Progenitor cell of endocrine pancreas (in vitro differentiated cells): ENCODE data around the gene RDX. TPM values are rescaled to one million over a fixed set of nuclear protein-coding genes. Genes with fewer than 3 reads are reported as not detected.
A peak's percentile ranks its signal among the peaks of the same experiment; 100 is the strongest.

Experiments
- DNase-seq: peaks from one replicate; pipeline ENCODE4 v3.0.0; 2021; ENCODE audit warnings: low spot score; ENCODE audit not compliant: unreplicated experiment
- H3K27ac Mint-ChIP-seq: 2 replicates; pipeline ENCODE4 v1.8.0; 2021; ENCODE audit warnings: mild to moderate bottlenecking, moderate library complexity, mixed read lengths
- H3K27me3 Mint-ChIP-seq: 2 replicates; pipeline ENCODE4 v1.8.0; 2021; ENCODE audit warnings: mixed read lengths
- H3K36me3 Mint-ChIP-seq: 2 replicates; pipeline ENCODE4 v1.8.0; 2022; ENCODE audit warnings: mixed read lengths; ENCODE audit not compliant: insufficient read depth
- H3K4me1 Mint-ChIP-seq: 2 replicates; pipeline ENCODE4 v1.8.0; 2021; ENCODE audit warnings: low read depth, mixed read lengths
- H3K4me3 Mint-ChIP-seq: 2 replicates; pipeline ENCODE4 v1.8.0; 2021; ENCODE audit warnings: low read depth, mild to moderate bottlenecking, moderate library complexity, mixed read lengths
- H3K9me3 Mint-ChIP-seq: 2 replicates; pipeline ENCODE4 v1.8.0; 2021; ENCODE audit warnings: low read depth, mixed read lengths
- CTCF ChIP-seq: fragments of 200-600 bp; sonication (generic); IDR thresholded peaks from one replicate; pipeline ENCODE4 v1.5.0; 2021; ENCODE audit warnings: antibody characterized with exemption, mild to moderate bottlenecking; ENCODE audit not compliant: unreplicated experiment
- total RNA-seq: library from RNA; stranded (reverse); gene quantifications from 2 replicates; pipeline ENCODE4 v1.2.1, GENCODE V29; 2021

The RDX gene
- total RNA-seq, 1 donor from 2014 or later = 89.6 TPM

- Mint-ChIP-seq H3K27ac (no peak overlapping the region), H3K27me3 (no peaks in the 10 kb centered on the region), H3K4me1 (no peaks in the 10 kb centered on the region), H3K9me3 (no peaks in the 10 kb centered on the region), H3K36me3 (peaks cover 2% of the 10 kb centered on the region), H3K4me3 (no peak overlapping the region)
- DNase-seq = no peak
- TF ChIP-seq CTCF = no peak
Measured at GRCh38 chr11:110251836-110252235, 44.6 kb downstream of the RDX start.

GRCh38 chr11:110250168-110250567, 46.2 kb downstream of the RDX start:
- no peaks in the 10 kb centered on the region for H3K27me3 Mint-ChIP-seq
- no peak for DNase-seq
- peak overlapping the region; percentile 21 for H3K27ac Mint-ChIP-seq
- TF ChIP-seq CTCF = no peak
- peaks cover 4% of the 10 kb centered on the region for H3K36me3 Mint-ChIP-seq
- H3K4me3 Mint-ChIP-seq = no peak overlapping the region
- H3K9me3 Mint-ChIP-seq = no peaks in the 10 kb centered on the region
- no peaks in the 10 kb centered on the region for H3K4me1 Mint-ChIP-seq

- no peaks in the 10 kb centered on the region for H3K4me1 Mint-ChIP-seq
- no peaks in the 10 kb centered on the region for H3K9me3 Mint-ChIP-seq
- H3K36me3 Mint-ChIP-seq = peaks cover 4% of the 10 kb centered on the region
- peak overlapping the region; percentile 21 for H3K27ac Mint-ChIP-seq
- no peak for DNase-seq
- no peaks in the 10 kb centered on the region for H3K27me3 Mint-ChIP-seq
- no peak overlapping the region for H3K4me3 Mint-ChIP-seq
- TF ChIP-seq CTCF = no peak
Measured at GRCh38 chr11:110249766-110250165, 46.6 kb downstream of the RDX start.

- Mint-ChIP-seq H3K27ac (no peak overlapping the region), H3K27me3 (no peaks in the 10 kb centered on the region), H3K9me3 (no peaks in the 10 kb centered on the region), H3K4me1 (no peaks in the 10 kb centered on the region), H3K36me3 (peaks cover 6% of the 10 kb centered on the region), H3K4me3 (no peak overlapping the region)
- TF ChIP-seq CTCF = peak; percentile 24
- DNase-seq = no peak
Measured at GRCh38 chr11:110249066-110249465, 47.3 kb downstream of the RDX start.

- TF ChIP-seq CTCF = no peak
- DNase-seq = no peak
- no peak overlapping the region for H3K27ac Mint-ChIP-seq
- H3K4me3 Mint-ChIP-seq = no peak overlapping the region
- peaks cover 26% of the 10 kb centered on the region for H3K36me3 Mint-ChIP-seq
- no peaks in the 10 kb centered on the region for H3K9me3 Mint-ChIP-seq
- no peaks in the 10 kb centered on the region for H3K27me3 Mint-ChIP-seq
- H3K4me1 Mint-ChIP-seq = no peaks in the 10 kb centered on the region
Measured at GRCh38 chr11:110243791-110244190, 52.6 kb downstream of the RDX start.
